H1 (cell line): ENCODE results near the gene ACCSL. TPM values are rescaled to one million over a fixed set of nuclear protein-coding genes. Genes with fewer than 3 reads are reported as not detected.

ENCODE experiments used
- GTF2F1 ChIP-seq: IDR thresholded peaks from 2 replicates; pipeline ENCODE4 v1.6.1; 2012; ENCODE audit warnings: low read depth, low read length, improper control_type of control experiment, borderline replicate concordance
- YY1 ChIP-seq: IDR thresholded peaks from 2 replicates; pipeline ENCODE4 v1.6.1; 2011; ENCODE audit warnings: low read depth, mild to moderate bottlenecking, low read length
- polyA plus RNA-seq, 7 experiments: library from polyadenylated mRNA; depleted of rRNA in 3 of 7; stranded (reverse) in 5 of 7; unstranded in 2 of 7; fragments of >200 nt in 5 of 7; fragments of 200-250 nt in 2 of 7; gene quantifications; 1 replicate in 5 of 7; 2 replicates in 1 of 7; 4 replicates in 1 of 7; pipeline versions ENCODE4 v1.2.1 to v1.2.3, GENCODE V29; 2011 to 2013; ENCODE audit warnings: missing spikeins in 2 of 7, mixed read lengths in 2 of 7
- total RNA-seq: library from RNA; stranded (reverse); fragmentation: NEBNext Ultra II Directional; extraction: Animal tissue kit (Norgen Biotek cat#: 25700); gene quantifications from 2 replicates; pipeline ENCODE4 v1.2.1, GENCODE V29; 2021

ACCSL gene
- total and polyA plus RNA-seq, 2 of the 8 experiments (the other 6 are each of a cell fraction or from before 2014, with no cell fraction given) = not detected

DNA sequence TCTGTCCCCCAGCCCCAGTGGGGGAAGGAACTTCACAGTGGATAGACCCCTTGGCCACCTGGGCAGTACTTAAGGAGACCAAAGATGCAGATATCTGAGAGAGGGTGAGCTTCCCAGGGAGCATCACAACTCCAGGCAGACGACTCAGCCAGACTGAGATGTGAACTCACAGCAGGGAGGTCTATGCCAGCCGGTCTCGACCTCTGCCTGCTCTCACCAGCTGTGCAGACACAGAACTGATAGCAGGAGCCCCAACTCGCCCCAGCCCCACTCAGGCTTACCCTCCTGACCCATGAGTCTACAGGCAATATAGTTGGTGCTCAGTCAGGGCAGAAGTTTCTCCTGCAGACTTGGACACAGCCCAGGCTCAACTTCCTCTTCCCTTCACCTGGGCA lies 29.7 kb upstream of the ACCSL start (continued):
- TF ChIP-seq YY1 (no peak), GTF2F1 (no peak)
